HepG2 (cell line): ENCODE measurements around the gene POLR3K. TPM values are rescaled to one million over a fixed set of nuclear protein-coding genes. Genes with fewer than 3 reads are reported as not detected.

ENCODE experiments used
- AKAP8 ChIP-seq: sonication (generic); formaldehyde crosslinking; IDR thresholded peaks from 2 replicates; pipeline ENCODE4 v1.5.1; 2020; ENCODE audit warnings: mild to moderate bottlenecking, missing genetic modification reagents
- ATF5 ChIP-seq: sonication (generic); formaldehyde crosslinking; IDR thresholded peaks from 2 replicates; pipeline ENCODE4 v1.4.0; 2020; ENCODE audit warnings: mild to moderate bottlenecking, low read depth, missing genetic modification reagents
- FOSL2 ChIP-seq: sonication (generic); formaldehyde crosslinking; IDR thresholded peaks from 2 replicates; pipeline ENCODE4 v1.4.0; 2020; ENCODE audit warnings: missing genetic modification reagents
- FOXA3 ChIP-seq: IDR thresholded peaks from 2 replicates; pipeline ENCODE4 v1.6.1; 2016; ENCODE audit warnings: missing genetic modification reagents, missing compliant biosample characterization
- MEIS2 ChIP-seq: sonication (generic); formaldehyde crosslinking; IDR thresholded peaks from 2 replicates; pipeline ENCODE4 v1.9.0; 2021; ENCODE audit warnings: mild to moderate bottlenecking, missing genetic modification reagents
- SP2 ChIP-seq: sonication (generic); formaldehyde crosslinking; IDR thresholded peaks from 2 replicates; pipeline ENCODE4 v1.5.1; 2020; ENCODE audit warnings: mild to moderate bottlenecking, missing genetic modification reagents
- SPEN ChIP-seq: sonication (generic); formaldehyde crosslinking; IDR thresholded peaks from 2 replicates; pipeline ENCODE4 v1.5.1; 2020; ENCODE audit warnings: low read depth, mild to moderate bottlenecking, missing genetic modification reagents
- ZBED4 ChIP-seq: sonication (generic); formaldehyde crosslinking; IDR thresholded peaks from 2 replicates; pipeline ENCODE4 v1.4.0; 2020; ENCODE audit warnings: missing genetic modification reagents, borderline replicate concordance
- ZBTB7A ChIP-seq: sonication (generic); formaldehyde crosslinking; IDR thresholded peaks from 2 replicates; pipeline ENCODE4 v1.8.0; 2022; ENCODE audit warnings: mild to moderate bottlenecking, missing genetic modification reagents
- ZNF10 ChIP-seq: sonication (generic); formaldehyde crosslinking; IDR thresholded peaks from 2 replicates; pipeline ENCODE4 v1.4.0; 2020; ENCODE audit warnings: mild to moderate bottlenecking, low read depth, missing genetic modification reagents, borderline replicate concordance
- ZNF383 ChIP-seq: sonication (generic); formaldehyde crosslinking; IDR thresholded peaks from 2 replicates; pipeline ENCODE4 v1.4.0; 2020; ENCODE audit warnings: missing genetic modification reagents, mild to moderate bottlenecking, borderline replicate concordance
- ZNF407 ChIP-seq: sonication (generic); formaldehyde crosslinking; IDR thresholded peaks from one replicate; pipeline ENCODE4 v1.5.1; 2020; ENCODE audit warnings: mild to moderate bottlenecking, missing genetic modification reagents; ENCODE audit errors: not compliant biosample characterization
- ZNF451 ChIP-seq: sonication (generic); formaldehyde crosslinking; IDR thresholded peaks from 2 replicates; pipeline ENCODE4 v1.5.0; 2020; ENCODE audit warnings: mild to moderate bottlenecking, missing genetic modification reagents
- ZNF616 ChIP-seq: sonication (generic); formaldehyde crosslinking; IDR thresholded peaks from 2 replicates; pipeline ENCODE4 v1.5.0; 2020; ENCODE audit warnings: low read depth, mild to moderate bottlenecking, missing genetic modification reagents
- ZNF644 ChIP-seq: IDR thresholded peaks from 2 replicates; pipeline ENCODE4 v1.6.1; 2016; ENCODE audit warnings: low read depth
- ZNF816 ChIP-seq: sonication (generic); formaldehyde crosslinking; IDR thresholded peaks from 2 replicates; pipeline ENCODE4 v1.8.0; 2022; ENCODE audit warnings: missing genetic modification reagents, mild to moderate bottlenecking, borderline replicate concordance
- polyA plus RNA-seq, 8 experiments: library from polyadenylated mRNA; depleted of rRNA in 3 of 8; stranded (reverse) in 7 of 8; unstranded in 1 of 8; fragments of >200 nt; fragmentation: Illumina TruSeq in 4 of 8; extraction: Trizol in 4 of 8; gene quantifications; 2 replicates each; pipeline versions ENCODE4 v1.2.1 to v1.2.3, GENCODE V29; 2011 to 2016; ENCODE audit warnings: low read depth in 4 of 8, missing spikeins in 1 of 8, mixed read lengths in 1 of 8; ENCODE audit not compliant: insufficient read depth in 1 of 8
- total RNA-seq, 5 experiments: library from RNA; depleted of rRNA; stranded (reverse); fragments of >200 nt; fragmentation: Illumina TruSeq; extraction: Trizol; gene quantifications; 2 replicates each; pipeline ENCODE4 v1.2.3, GENCODE V29; 2016; ENCODE audit warnings: low read depth in 1 of 5

POLR3K gene
- total and polyA plus RNA-seq, 2 of the 13 experiments (the other 11 are each of a cell fraction or from before 2014, with no cell fraction given): 14.8 to 18.8 TPM

- TF ChIP-seq ZNF407 (CRISPR knock-in tag) (peak; percentile 92), ZBED4 (CRISPR knock-in tag) (peak; percentile 22; the same call in 1 of the 2 replicates), FOSL2 (CRISPR knock-in tag) (no peak), ZNF451 (CRISPR knock-in tag) (peak; percentile 83), ZNF816 (CRISPR knock-in tag) (no peak), SP2 (peak; percentile 96), ATF5 (no peak), SPEN (peak; percentile 29), MEIS2 (CRISPR knock-in tag) (peak; percentile 74), ZNF616 (CRISPR knock-in tag) (peak; percentile 78; the same call in 1 of the 2 replicates), FOXA3 (CRISPR knock-in tag) (no peak), ZNF10 (CRISPR knock-in tag) (no peak), ZNF383 (CRISPR knock-in tag) (no peak), ZBTB7A (CRISPR knock-in tag) (peak; percentile 21; the same call in 1 of the 2 replicates), ZNF644 (no peak), AKAP8 (CRISPR knock-in tag) (0 out of 2 replicates have a peak, but pooled peaks have one; percentile 51)
Measured at GRCh38 chr16:53346-54236, at the start of gene POLR3K, which contains the start of gene SNRNP25 (continued).
